ENCODE results near the gene COL27A1. TPM values are rescaled to one million over a fixed set of nuclear protein-coding genes. Genes with fewer than 3 reads are reported as not detected.

Gene COL27A1
- 3.7 and 4.1 TPM in 2 replicates for total RNA-seq

DNA sequence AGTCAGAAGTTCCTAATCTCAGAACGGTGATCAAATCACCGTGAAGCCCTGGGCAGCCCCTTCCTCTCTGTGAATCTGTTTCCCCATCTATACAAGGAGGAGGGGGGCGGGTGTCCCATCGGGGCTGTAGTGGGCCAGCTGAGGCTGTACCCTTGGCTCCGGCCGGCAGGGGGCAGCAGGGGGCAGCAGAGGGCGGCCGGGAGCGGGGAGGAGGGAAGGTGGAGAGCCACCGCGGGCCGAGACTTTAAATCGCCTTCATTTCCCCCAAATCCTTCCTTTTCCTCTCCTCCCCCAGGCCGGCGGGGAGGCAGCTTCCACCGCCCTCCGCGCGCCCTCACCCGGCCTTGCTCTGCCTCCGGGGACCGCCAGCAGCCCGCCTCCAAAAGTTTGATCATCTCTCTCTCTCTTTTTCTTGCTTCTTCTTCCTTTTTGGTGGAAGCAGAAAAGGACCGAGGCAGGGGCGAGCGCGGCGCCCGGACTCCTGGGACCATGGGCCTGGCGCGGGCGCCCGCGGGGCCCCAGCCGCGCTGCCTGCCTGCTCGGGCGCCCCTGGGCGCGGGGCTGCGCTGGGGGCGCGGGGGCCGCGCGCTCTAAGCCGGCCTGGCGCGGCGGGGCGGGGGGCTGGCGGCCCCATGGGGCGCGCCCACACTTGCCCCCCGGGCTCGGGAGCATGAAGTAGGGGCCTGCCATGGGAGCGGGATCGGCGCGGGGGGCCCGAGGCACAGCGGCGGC, at the start of gene COL27A1:
Gene COL27A1, plus strand, starts transcription at position 275 of the 732 bp plus-strand sequence. Its CDS starts 414 bp downstream, at position 689.
- no peaks in the 10 kb centered on the region for H3K9me3 Mint-ChIP-seq
- intact Hi-C loops (cut with micrococcal nuclease) = loop anchor here (1.0 to 5.0 kb wide), 2 partner anchors 117 to 136 kb away; no protein-coding TSS in a partner anchor
- peaks cover 11% of the 10 kb centered on the region for H3K4me1 Mint-ChIP-seq (ENCODE audit: low read depth)
- peaks cover 44% of the 10 kb centered on the region for H3K27me3 Mint-ChIP-seq (ENCODE audit: low read depth)
- no peaks in the 10 kb centered on the region for H3K36me3 Mint-ChIP-seq (ENCODE audit: low read depth)
- peak within 1 kb of the TSS; percentile 74 for H3K27ac Mint-ChIP-seq
- peak within 1 kb of the TSS; percentile 86 for H3K4me3 Mint-ChIP-seq (ENCODE audit: low read depth)
- peak; percentile 69 for DNase-seq (ENCODE audit: low spot score)

DNA sequence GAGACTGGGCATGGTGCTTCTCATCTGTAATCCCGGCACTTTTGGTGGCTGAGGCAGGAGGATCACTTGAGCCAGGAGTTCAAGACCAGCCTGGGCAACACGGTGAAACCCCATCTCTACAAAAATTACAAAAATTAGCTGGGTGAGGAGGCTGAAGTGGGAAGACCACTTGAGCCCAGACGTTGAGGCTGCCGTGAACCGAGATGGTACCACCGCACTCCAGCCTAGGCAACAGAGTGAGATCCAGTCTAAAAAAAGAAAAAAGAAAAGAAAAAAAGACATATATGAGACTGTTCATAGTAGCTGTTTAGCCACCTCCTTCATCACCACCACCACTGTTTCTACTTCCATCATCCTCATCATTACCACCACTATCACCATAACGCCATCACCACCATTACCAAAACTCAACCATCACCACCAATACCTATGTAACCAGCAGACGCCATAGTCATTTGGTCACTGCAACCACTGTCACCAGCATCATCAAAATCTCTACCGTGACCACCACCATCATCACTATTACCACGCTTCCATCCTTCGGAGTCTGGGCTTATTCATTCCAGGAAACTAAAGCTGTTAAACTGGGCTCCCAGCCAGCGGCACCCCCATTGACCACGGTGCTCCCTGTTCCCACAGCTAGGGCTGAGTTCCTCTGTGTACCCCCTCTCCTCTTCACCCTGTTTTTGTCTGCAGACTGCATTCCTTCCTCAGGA, 47.9 kb upstream of the COL27A1 start:
- Mint-ChIP-seq H3K27ac (no peak overlapping the region), H3K36me3 (ENCODE audit: low read depth) (no peaks in the 10 kb centered on the region), H3K27me3 (ENCODE audit: low read depth) (peaks cover 17% of the 10 kb centered on the region), H3K4me1 (ENCODE audit: low read depth) (no peaks in the 10 kb centered on the region), H3K4me3 (ENCODE audit: low read depth) (no peak overlapping the region), H3K9me3 (no peaks in the 10 kb centered on the region)
- no peak for DNase-seq (ENCODE audit: low spot score)
- intact Hi-C loops (cut with micrococcal nuclease) = loop anchor here (1.0 kb wide), 1 partner anchor 184 kb away; no protein-coding TSS in a partner anchor

- DNase-seq (ENCODE audit: low spot score) = peak; percentile 36
- peaks cover 17% of the 10 kb centered on the region for H3K27me3 Mint-ChIP-seq (ENCODE audit: low read depth)
- no peaks in the 10 kb centered on the region for H3K36me3 Mint-ChIP-seq (ENCODE audit: low read depth)
- no peak overlapping the region for H3K4me3 Mint-ChIP-seq (ENCODE audit: low read depth)
- H3K27ac Mint-ChIP-seq = no peak overlapping the region
- no peaks in the 10 kb centered on the region for H3K4me1 Mint-ChIP-seq (ENCODE audit: low read depth)
- intact Hi-C loops (cut with micrococcal nuclease) = loop anchor here (1.0 kb wide), 1 partner anchor 183 kb away; no protein-coding TSS in a partner anchor
- H3K9me3 Mint-ChIP-seq = no peaks in the 10 kb centered on the region
These were observed 47.1 kb upstream of the COL27A1 start for GRCh38 chr9:114108016-114108833.

DNA sequence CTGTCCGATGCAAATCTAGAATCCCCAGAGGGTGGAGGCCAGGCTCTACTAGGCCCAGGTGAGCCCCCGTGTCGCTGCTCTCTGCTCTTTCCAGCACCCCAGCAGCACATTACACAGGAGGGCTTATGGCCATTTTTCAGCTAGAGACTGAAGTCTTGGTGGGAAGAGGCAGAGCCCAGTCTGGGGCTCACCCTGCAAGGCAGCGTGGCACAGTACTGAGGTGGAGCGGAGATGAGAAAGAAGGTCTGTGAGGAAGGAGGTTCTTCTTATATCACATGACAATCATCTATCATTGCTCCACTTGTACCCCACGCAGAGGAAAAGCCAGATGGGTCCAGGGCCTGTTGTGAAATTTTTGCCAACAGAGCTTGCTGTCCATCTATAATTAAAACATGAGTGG, 46.2 kb upstream of the COL27A1 start:
- Mint-ChIP-seq H3K9me3 (no peaks in the 10 kb centered on the region), H3K36me3 (ENCODE audit: low read depth) (no peaks in the 10 kb centered on the region), H3K4me3 (ENCODE audit: low read depth) (no peak overlapping the region), H3K27me3 (ENCODE audit: low read depth) (peaks cover 22% of the 10 kb centered on the region), H3K27ac (no peak overlapping the region), H3K4me1 (ENCODE audit: low read depth) (no peaks in the 10 kb centered on the region)
- no peak for DNase-seq (ENCODE audit: low spot score)
- intact Hi-C loops (cut with micrococcal nuclease) = no loop called here

DNA sequence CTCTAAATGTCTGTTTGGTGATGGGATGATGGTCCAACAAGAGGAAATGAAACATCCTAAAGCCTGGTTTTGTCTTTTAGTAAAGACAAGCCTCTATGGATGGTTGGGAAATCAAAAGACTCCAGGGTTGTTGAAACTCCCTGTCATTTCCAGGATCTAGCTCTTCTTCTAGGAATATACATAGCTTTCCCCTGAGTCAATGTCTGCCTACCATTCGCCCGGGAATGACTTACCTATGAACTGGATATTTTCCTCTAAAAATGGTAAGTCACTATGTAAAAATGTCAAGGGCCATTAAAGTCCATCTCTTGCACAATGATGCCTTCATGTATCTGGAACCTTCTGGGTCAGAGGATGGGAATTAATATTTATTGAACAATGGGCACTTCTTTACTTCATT, 45.2 kb upstream of the COL27A1 start:
- intact Hi-C loops (cut with micrococcal nuclease) = no loop called here

GRCh38 chr9:114112325-114112724, 43.0 kb upstream of the COL27A1 start:
- Mint-ChIP-seq H3K4me1 (ENCODE audit: low read depth) (no peaks in the 10 kb centered on the region), H3K27me3 (ENCODE audit: low read depth) (peaks cover 13% of the 10 kb centered on the region), H3K9me3 (no peaks in the 10 kb centered on the region), H3K36me3 (ENCODE audit: low read depth) (no peaks in the 10 kb centered on the region), H3K4me3 (ENCODE audit: low read depth) (no peak overlapping the region), H3K27ac (no peak overlapping the region)
- intact Hi-C loops (cut with micrococcal nuclease) = no loop called here
- no peak for DNase-seq (ENCODE audit: low spot score)

More for the DNA sequence above, 45.2 kb upstream of the COL27A1 start:
- no peak overlapping the region for H3K4me3 Mint-ChIP-seq (ENCODE audit: low read depth)
- peaks cover 16% of the 10 kb centered on the region for H3K27me3 Mint-ChIP-seq (ENCODE audit: low read depth)
- DNase-seq (ENCODE audit: low spot score) = no peak
- no peak overlapping the region for H3K27ac Mint-ChIP-seq
- no peaks in the 10 kb centered on the region for H3K36me3 Mint-ChIP-seq (ENCODE audit: low read depth)
- no peaks in the 10 kb centered on the region for H3K9me3 Mint-ChIP-seq
- H3K4me1 Mint-ChIP-seq (ENCODE audit: low read depth) = no peaks in the 10 kb centered on the region

- Mint-ChIP-seq H3K9me3 (no peaks in the 10 kb centered on the region), H3K27ac (no peak overlapping the region), H3K4me3 (ENCODE audit: low read depth) (no peak overlapping the region), H3K4me1 (ENCODE audit: low read depth) (no peaks in the 10 kb centered on the region), H3K36me3 (ENCODE audit: low read depth) (no peaks in the 10 kb centered on the region), H3K27me3 (ENCODE audit: low read depth) (peaks cover 13% of the 10 kb centered on the region)
- no peak for DNase-seq (ENCODE audit: low spot score)
- intact Hi-C loops (cut with micrococcal nuclease) = no loop called here
These were observed 42.4 kb upstream of the COL27A1 start for GRCh38 chr9:114112778-114113584.

DNA sequence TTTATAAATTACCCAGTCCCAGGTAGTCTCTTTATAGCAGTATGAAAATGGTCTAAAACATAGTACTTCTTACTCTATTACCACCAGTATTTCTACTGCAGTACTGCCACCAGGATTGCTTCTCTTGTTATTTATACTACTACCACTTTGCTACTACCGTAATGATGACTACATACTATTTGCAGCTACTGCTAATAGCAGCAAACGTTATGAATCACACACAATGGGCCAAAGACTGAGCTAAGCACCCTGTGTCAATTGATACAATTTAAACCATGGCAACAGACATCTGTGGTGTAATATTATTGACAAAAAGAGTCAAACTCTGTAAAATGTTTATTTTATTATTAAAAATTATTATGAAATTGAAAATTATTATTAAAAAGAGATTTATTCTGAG, 41.0 kb upstream of the COL27A1 start:
- DNase-seq (ENCODE audit: low spot score) = no peak
- peaks cover 13% of the 10 kb centered on the region for H3K27me3 Mint-ChIP-seq (ENCODE audit: low read depth)
- intact Hi-C loops (cut with micrococcal nuclease) = no loop called here
- H3K4me3 Mint-ChIP-seq (ENCODE audit: low read depth) = no peak overlapping the region
- no peaks in the 10 kb centered on the region for H3K9me3 Mint-ChIP-seq
- H3K27ac Mint-ChIP-seq = no peak overlapping the region
- no peaks in the 10 kb centered on the region for H3K36me3 Mint-ChIP-seq (ENCODE audit: low read depth)
- H3K4me1 Mint-ChIP-seq (ENCODE audit: low read depth) = no peaks in the 10 kb centered on the region

DNA sequence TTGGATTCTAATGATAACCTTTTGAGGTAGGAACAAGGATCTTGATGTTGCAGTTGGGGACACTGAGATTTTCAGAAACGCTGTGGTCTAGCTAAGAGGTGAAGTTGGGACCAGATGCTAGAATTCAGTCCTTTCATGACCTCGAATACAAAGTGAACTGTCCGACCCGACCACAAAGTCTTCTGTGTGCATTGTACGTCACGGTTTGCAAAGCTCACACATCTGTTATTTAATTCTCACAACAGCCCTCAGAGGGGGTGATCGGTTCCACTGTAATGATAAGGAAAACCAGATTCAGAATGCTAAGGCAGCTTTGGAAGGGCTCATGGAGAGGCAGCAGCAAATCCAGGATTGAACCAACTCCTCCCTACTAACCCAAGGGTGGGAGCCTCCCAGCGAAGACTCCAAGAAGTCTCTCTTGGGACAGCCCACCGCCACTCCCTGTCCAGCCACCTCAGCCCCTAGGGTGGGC, 39.6 kb upstream of the COL27A1 start:
- intact Hi-C loops (cut with micrococcal nuclease) = no loop called here

GRCh38 chr9:114116126-114116747, 39.1 kb upstream of the COL27A1 start:
- Mint-ChIP-seq H3K27me3 (ENCODE audit: low read depth) (peaks cover 6% of the 10 kb centered on the region), H3K36me3 (ENCODE audit: low read depth) (no peaks in the 10 kb centered on the region), H3K27ac (no peak overlapping the region), H3K4me3 (ENCODE audit: low read depth) (no peak overlapping the region), H3K9me3 (no peaks in the 10 kb centered on the region), H3K4me1 (ENCODE audit: low read depth) (no peaks in the 10 kb centered on the region)
- intact Hi-C loops (cut with micrococcal nuclease) = no loop called here
- no peak for DNase-seq (ENCODE audit: low spot score)

More for the DNA sequence above, 39.6 kb upstream of the COL27A1 start:
- no peaks in the 10 kb centered on the region for H3K9me3 Mint-ChIP-seq
- no peaks in the 10 kb centered on the region for H3K4me1 Mint-ChIP-seq (ENCODE audit: low read depth)
- no peaks in the 10 kb centered on the region for H3K36me3 Mint-ChIP-seq (ENCODE audit: low read depth)
- no peak overlapping the region for H3K4me3 Mint-ChIP-seq (ENCODE audit: low read depth)
- DNase-seq (ENCODE audit: low spot score) = no peak
- peaks cover 7% of the 10 kb centered on the region for H3K27me3 Mint-ChIP-seq (ENCODE audit: low read depth)
- no peak overlapping the region for H3K27ac Mint-ChIP-seq

- no peak overlapping the region for H3K27ac Mint-ChIP-seq
- DNase-seq (ENCODE audit: low spot score) = no peak
- H3K36me3 Mint-ChIP-seq (ENCODE audit: low read depth) = no peaks in the 10 kb centered on the region
- H3K27me3 Mint-ChIP-seq (ENCODE audit: low read depth) = peaks cover 6% of the 10 kb centered on the region
- intact Hi-C loops (cut with micrococcal nuclease) = no loop called here
- no peak overlapping the region for H3K4me3 Mint-ChIP-seq (ENCODE audit: low read depth)
- no peaks in the 10 kb centered on the region for H3K9me3 Mint-ChIP-seq
- no peaks in the 10 kb centered on the region for H3K4me1 Mint-ChIP-seq (ENCODE audit: low read depth)
These were observed 37.7 kb upstream of the COL27A1 start for GRCh38 chr9:114117614-114117995.
